ENCODE results near the gene CARMIL1.

CARMIL1 gene

GRCh38 chr6:25407431-25407830 lies 128.3 kb downstream of the CARMIL1 start:
- H3K4me3 ChIP-seq (ENCODE audit: control insufficient read depth, low read depth, low read length): no peak overlapping the region
- no peak for TF ChIP-seq CTCF (conservative IDR thresholded peaks at IDR 0.05; ENCODE audit: control insufficient read depth, insufficient read depth, low read depth, low read length)
- no peak for DNase-seq (ENCODE audit: low read depth)

DNA sequence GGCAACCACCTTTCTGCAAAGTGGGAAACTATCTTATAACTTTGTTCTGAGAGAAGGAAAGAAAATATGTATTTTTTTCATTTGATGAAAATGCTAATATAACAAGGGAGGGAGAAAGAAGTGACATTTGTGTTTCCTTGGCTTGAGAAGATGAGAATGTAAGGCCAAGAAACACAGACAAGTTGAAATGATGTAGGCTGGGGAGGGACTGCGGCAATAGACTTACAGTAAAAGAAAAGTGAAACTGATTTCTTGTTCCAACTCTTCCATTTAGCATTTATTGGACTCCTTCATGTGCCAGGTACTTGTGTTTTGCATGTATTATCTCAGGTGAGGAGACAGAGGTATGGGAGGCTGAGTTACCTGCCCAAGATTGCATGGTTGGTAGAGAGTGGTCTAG lies 130.9 kb downstream of the CARMIL1 start:
- no peak for TF ChIP-seq CTCF (conservative IDR thresholded peaks at IDR 0.05; ENCODE audit: control insufficient read depth, insufficient read depth, low read depth, low read length)
- DNase-seq (ENCODE audit: low read depth): no peak
- H3K4me3 ChIP-seq (ENCODE audit: control insufficient read depth, low read depth, low read length): no peak overlapping the region

- no peak for TF ChIP-seq CTCF (conservative IDR thresholded peaks at IDR 0.05; ENCODE audit: control insufficient read depth, insufficient read depth, low read depth, low read length)
- no peak for DNase-seq (ENCODE audit: low read depth)
- no peak overlapping the region for H3K4me3 ChIP-seq (ENCODE audit: control insufficient read depth, low read depth, low read length)
Measured at GRCh38 chr6:25411316-25411950, 132.3 kb downstream of the CARMIL1 start.

GRCh38 chr6:25413207-25413905 lies 134.2 kb downstream of the CARMIL1 start:
- H3K4me3 ChIP-seq (ENCODE audit: control insufficient read depth, low read depth, low read length): no peak overlapping the region
- no peak for TF ChIP-seq CTCF (conservative IDR thresholded peaks at IDR 0.05; ENCODE audit: control insufficient read depth, insufficient read depth, low read depth, low read length)
- DNase-seq (ENCODE audit: low read depth): peak; percentile 54

GRCh38 chr6:25414168-25414567 lies 135.0 kb downstream of the CARMIL1 start:
- no peak overlapping the region for H3K4me3 ChIP-seq (ENCODE audit: control insufficient read depth, low read depth, low read length)
- TF ChIP-seq CTCF (conservative IDR thresholded peaks at IDR 0.05; ENCODE audit: control insufficient read depth, insufficient read depth, low read depth, low read length): no peak
- DNase-seq (ENCODE audit: low read depth): no peak

DNA sequence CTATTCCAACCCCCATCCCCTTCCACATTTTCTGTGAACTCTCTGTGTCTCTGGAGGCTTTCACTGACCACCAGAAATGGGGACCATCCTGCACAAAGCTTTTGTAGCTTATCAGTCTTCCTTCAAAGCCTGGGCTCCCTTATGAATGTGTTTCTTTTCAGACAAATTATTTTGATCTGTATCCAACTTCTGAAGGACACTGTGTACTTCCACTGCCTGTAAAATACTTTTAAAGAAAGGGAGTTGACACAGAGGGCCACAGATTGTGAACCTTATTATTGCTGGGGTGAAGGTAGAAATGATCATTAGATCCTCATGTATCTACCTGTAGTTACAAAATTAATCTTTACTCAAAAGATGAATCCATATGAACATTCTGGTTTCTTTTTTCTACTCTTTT lies 135.6 kb downstream of the CARMIL1 start:
- TF ChIP-seq CTCF (conservative IDR thresholded peaks at IDR 0.05; ENCODE audit: control insufficient read depth, insufficient read depth, low read depth, low read length): no peak
- no peak overlapping the region for H3K4me3 ChIP-seq (ENCODE audit: control insufficient read depth, low read depth, low read length)
- DNase-seq (ENCODE audit: low read depth): no peak

Measured in fibroblast of mammary gland (primary cell).